ENCODE measurements around the gene AGBL4. TPM values are rescaled to one million over a fixed set of nuclear protein-coding genes. Genes with fewer than 3 reads are reported as not detected.

The AGBL4 gene
- total and polyA plus RNA-seq, 2 of the 4 experiments (the other 2 are of a cell fraction) = not detected

DNA sequence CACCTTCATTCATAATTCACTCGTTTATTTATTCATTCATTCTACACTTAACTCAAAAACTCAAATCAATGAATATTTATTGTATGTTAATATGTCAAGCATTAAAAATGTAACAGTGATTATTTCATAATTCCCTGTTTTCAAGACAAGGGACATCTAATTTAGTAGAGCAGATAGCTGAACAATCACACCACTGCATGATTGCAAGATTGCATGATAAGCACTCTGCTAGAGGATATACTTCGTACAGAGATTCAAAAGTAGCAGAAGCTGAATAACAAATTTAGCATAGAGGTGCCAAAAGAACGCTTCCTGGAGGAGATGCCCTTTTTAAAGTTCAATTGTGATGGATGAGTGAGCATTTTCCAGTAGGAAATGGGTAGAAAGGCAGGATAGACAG, 1056.4 kb downstream of the AGBL4 start:
- no peak for ATAC-seq (ENCODE audit: low read depth)

More for the DNA sequence above, 1056.4 kb downstream of the AGBL4 start:
- CTCF ChIA-PET = no interaction called here
- no peaks in the 10 kb centered on the region for H3K79me1 ChIP-seq (ENCODE audit: low read depth in 1 of 2, low read length in 2 of 2)
- in situ Hi-C loops (cut with MboI; ENCODE audit: low sequenced_read_pairs) = no loop called here
- H4K5ac ChIP-seq (ENCODE audit: low read depth, low read length) = no peak overlapping the region
- H3K9me1 ChIP-seq (ENCODE audit: insufficient read depth, low read length) = no peaks in the 10 kb centered on the region
- H2BK15ac ChIP-seq (ENCODE audit: low read depth, low read length) = no peak overlapping the region
- TF ChIP-seq SMC3 (IDR thresholded peaks at IDR 0.05; ENCODE audit: low read depth, low read length) = no peak
- TF ChIP-seq, protein P1, sequence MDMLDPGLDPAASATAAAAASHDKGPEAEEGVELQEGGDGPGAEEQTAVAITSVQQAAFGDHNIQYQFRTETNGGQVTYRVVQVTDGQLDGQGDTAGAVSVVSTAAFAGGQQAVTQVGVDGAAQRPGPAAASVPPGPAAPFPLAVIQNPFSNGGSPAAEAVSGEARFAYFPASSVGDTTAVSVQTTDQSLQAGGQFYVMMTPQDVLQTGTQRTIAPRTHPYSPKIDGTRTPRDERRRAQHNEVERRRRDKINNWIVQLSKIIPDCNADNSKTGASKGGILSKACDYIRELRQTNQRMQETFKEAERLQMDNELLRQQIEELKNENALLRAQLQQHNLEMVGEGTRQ (IDR thresholded peaks at IDR 0.05; ENCODE audit: low read depth, low read length) = no peak
- no TSS peak for BruUV-seq (replicated peaks)
- dilution Hi-C loops (cut with HindIII; ENCODE audit: low sequenced_read_pairs, unreplicated experiment) = no loop called here
- H2BK20ac ChIP-seq (ENCODE audit: low read depth, low read length) = no peak overlapping the region
- no peak overlapping the region for H4K8ac ChIP-seq (ENCODE audit: low read depth in 2 of 2, low read length in 2 of 2)
- no peak overlapping the region for H3K14ac ChIP-seq (replicated peaks; ENCODE audit: low read depth, low read length)
- no peak overlapping the region for H3K23ac ChIP-seq (ENCODE audit: low read depth, low read length)
- no peak overlapping the region for H2AK9ac ChIP-seq (replicated peaks; ENCODE audit: low read depth, low read length, poor library complexity)
- H3K4ac ChIP-seq (ENCODE audit: low read depth, low read length) = no peak overlapping the region
- no peaks in the 10 kb centered on the region for H3K36me3 ChIP-seq (ENCODE audit: control insufficient read depth, insufficient read depth, low read length)
- H2AK5ac ChIP-seq (ENCODE audit: low read depth, low read length) = no peak overlapping the region
- H3K27me3 ChIP-seq (ENCODE audit: control insufficient read depth, insufficient read depth, low read length) = no peaks in the 10 kb centered on the region
- no peak overlapping the region for H2BK5ac ChIP-seq (ENCODE audit: low read depth, low read length, poor library complexity, severe bottlenecking)
- intact Hi-C loops (cut with micrococcal nuclease) = no loop called here
- no peak for DNase-seq
- H3K27ac ChIP-seq (ENCODE audit: insufficient read depth, low read length) = no peak overlapping the region
- H3K9me3 ChIP-seq (ENCODE audit: control insufficient read depth, insufficient read depth, low read length) = peaks cover 7% of the 10 kb centered on the region
- H3K56ac ChIP-seq (ENCODE audit: extremely low read depth, insufficient read depth, low read length) = no peak overlapping the region
- no peak overlapping the region for H2BK120ac ChIP-seq (ENCODE audit: low read depth, low read length)
- POLR2A ChIA-PET (ENCODE audit: unreplicated experiment) = no interaction called here
- no peaks in the 10 kb centered on the region for H3K4me1 ChIP-seq (ENCODE audit: control insufficient read depth, insufficient read depth, low read length)
- H2AFZ ChIP-seq (replicated peaks; ENCODE audit: low read length, poor library complexity) = no peak overlapping the region
- H3K18ac ChIP-seq (ENCODE audit: low read depth, low read length) = no peak overlapping the region
- whole genome bisulfite sequencing, 2 experiments (ENCODE audit: extremely low coverage in 2 of 2, insufficient read length in 1 of 2) = 0 to 100% methylated on average over 1 of the region's 3 CpGs
- H3K9ac ChIP-seq (ENCODE audit: low read depth, low read length) = no peak overlapping the region
- H4K20me1 ChIP-seq (ENCODE audit: insufficient read depth, low read length) = no peaks in the 10 kb centered on the region
- no peak overlapping the region for H3K4me3 ChIP-seq (ENCODE audit: insufficient read depth, low read depth, low read length)
- H4K91ac ChIP-seq (ENCODE audit: insufficient read depth, low read depth, low read length) = no peak overlapping the region
- no peak overlapping the region for H3K4me2 ChIP-seq (ENCODE audit: low read depth, low read length)
